ENCODE results near the gene CD101.

The CD101 gene

GRCh38 chr1:116986421-116987255, 14.9 kb upstream of the CD101 start:
- H3K4me1 ChIP-seq (ENCODE audit: control insufficient read depth, insufficient read depth, low read length): peaks cover 9% of the 10 kb centered on the region
- H3K9ac ChIP-seq (ENCODE audit: low read length): no peak overlapping the region
- H3K27ac ChIP-seq (ENCODE audit: low read depth, low read length): no peak overlapping the region
- no peaks in the 10 kb centered on the region for H3K9me3 ChIP-seq (ENCODE audit: control insufficient read depth, insufficient read depth, low read depth, low read length)
- peaks cover 48% of the 10 kb centered on the region for H3K36me3 ChIP-seq (ENCODE audit: control insufficient read depth, insufficient read depth, low read length)
- no peak overlapping the region for H3K4me3 ChIP-seq (ENCODE audit: low read depth, low read length)
- no peaks in the 10 kb centered on the region for H3K27me3 ChIP-seq (ENCODE audit: control insufficient read depth, insufficient read depth, low read length)

- Histone ChIP-seq H3K36me3 (ENCODE audit: control insufficient read depth, insufficient read depth, low read length) (peaks cover 51% of the 10 kb centered on the region), H3K4me1 (ENCODE audit: control insufficient read depth, insufficient read depth, low read length) (peaks cover 9% of the 10 kb centered on the region), H3K9ac (ENCODE audit: low read length) (no peak overlapping the region), H3K9me3 (ENCODE audit: control insufficient read depth, insufficient read depth, low read depth, low read length) (no peaks in the 10 kb centered on the region), H3K4me3 (ENCODE audit: low read depth, low read length) (no peak overlapping the region), H3K27me3 (ENCODE audit: control insufficient read depth, insufficient read depth, low read length) (no peaks in the 10 kb centered on the region), H3K27ac (ENCODE audit: low read depth, low read length) (no peak overlapping the region)
These were observed 14.4 kb upstream of the CD101 start for GRCh38 chr1:116987256-116987555.

GRCh38 chr1:116988248-116988647, 13.3 kb upstream of the CD101 start:
- Histone ChIP-seq H3K9me3 (ENCODE audit: control insufficient read depth, insufficient read depth, low read depth, low read length) (no peaks in the 10 kb centered on the region), H3K4me1 (ENCODE audit: control insufficient read depth, insufficient read depth, low read length) (peaks cover 5% of the 10 kb centered on the region), H3K36me3 (ENCODE audit: control insufficient read depth, insufficient read depth, low read length) (peaks cover 50% of the 10 kb centered on the region), H3K27ac (ENCODE audit: low read depth, low read length) (no peak overlapping the region), H3K9ac (ENCODE audit: low read length) (no peak overlapping the region), H3K4me3 (ENCODE audit: low read depth, low read length) (no peak overlapping the region), H3K27me3 (ENCODE audit: control insufficient read depth, insufficient read depth, low read length) (no peaks in the 10 kb centered on the region)

GRCh38 chr1:116988908-116989307, 12.7 kb upstream of the CD101 start:
- no peaks in the 10 kb centered on the region for H3K9me3 ChIP-seq (ENCODE audit: control insufficient read depth, insufficient read depth, low read depth, low read length)
- no peak overlapping the region for H3K27ac ChIP-seq (ENCODE audit: low read depth, low read length)
- no peak overlapping the region for H3K9ac ChIP-seq (ENCODE audit: low read length)
- H3K36me3 ChIP-seq (ENCODE audit: control insufficient read depth, insufficient read depth, low read length): peaks cover 50% of the 10 kb centered on the region
- no peaks in the 10 kb centered on the region for H3K27me3 ChIP-seq (ENCODE audit: control insufficient read depth, insufficient read depth, low read length)
- no peak overlapping the region for H3K4me3 ChIP-seq (ENCODE audit: low read depth, low read length)
- peaks cover 5% of the 10 kb centered on the region for H3K4me1 ChIP-seq (ENCODE audit: control insufficient read depth, insufficient read depth, low read length)

- Histone ChIP-seq H3K27me3 (ENCODE audit: control insufficient read depth, insufficient read depth, low read length) (no peaks in the 10 kb centered on the region), H3K4me1 (ENCODE audit: control insufficient read depth, insufficient read depth, low read length) (peaks cover 5% of the 10 kb centered on the region), H3K36me3 (ENCODE audit: control insufficient read depth, insufficient read depth, low read length) (peaks cover 43% of the 10 kb centered on the region), H3K9me3 (ENCODE audit: control insufficient read depth, insufficient read depth, low read depth, low read length) (no peaks in the 10 kb centered on the region), H3K4me3 (ENCODE audit: low read depth, low read length) (no peak overlapping the region), H3K27ac (ENCODE audit: low read depth, low read length) (no peak overlapping the region), H3K9ac (ENCODE audit: low read length) (no peak overlapping the region)
These were observed 11.7 kb upstream of the CD101 start for GRCh38 chr1:116989835-116990234.

- no peak overlapping the region for H3K4me3 ChIP-seq (ENCODE audit: low read depth, low read length)
- H3K27me3 ChIP-seq (ENCODE audit: control insufficient read depth, insufficient read depth, low read length): no peaks in the 10 kb centered on the region
- peaks cover 41% of the 10 kb centered on the region for H3K36me3 ChIP-seq (ENCODE audit: control insufficient read depth, insufficient read depth, low read length)
- H3K9ac ChIP-seq (ENCODE audit: low read length): no peak overlapping the region
- no peak overlapping the region for H3K27ac ChIP-seq (ENCODE audit: low read depth, low read length)
- H3K9me3 ChIP-seq (ENCODE audit: control insufficient read depth, insufficient read depth, low read depth, low read length): no peaks in the 10 kb centered on the region
- peaks cover 5% of the 10 kb centered on the region for H3K4me1 ChIP-seq (ENCODE audit: control insufficient read depth, insufficient read depth, low read length)
These were observed 10.9 kb upstream of the CD101 start for GRCh38 chr1:116990612-116991151.

GRCh38 chr1:116991171-116991845, 10.3 kb upstream of the CD101 start:
- H3K27ac ChIP-seq (ENCODE audit: low read depth, low read length): no peak overlapping the region
- H3K9ac ChIP-seq (ENCODE audit: low read length): no peak overlapping the region
- H3K9me3 ChIP-seq (ENCODE audit: control insufficient read depth, insufficient read depth, low read depth, low read length): no peaks in the 10 kb centered on the region
- no peak overlapping the region for H3K4me3 ChIP-seq (ENCODE audit: low read depth, low read length)
- H3K36me3 ChIP-seq (ENCODE audit: control insufficient read depth, insufficient read depth, low read length): peaks cover 41% of the 10 kb centered on the region
- peaks cover 5% of the 10 kb centered on the region for H3K4me1 ChIP-seq (ENCODE audit: control insufficient read depth, insufficient read depth, low read length)
- H3K27me3 ChIP-seq (ENCODE audit: control insufficient read depth, insufficient read depth, low read length): no peaks in the 10 kb centered on the region

- Histone ChIP-seq H3K9me3 (ENCODE audit: control insufficient read depth, insufficient read depth, low read depth, low read length) (no peaks in the 10 kb centered on the region), H3K4me1 (ENCODE audit: control insufficient read depth, insufficient read depth, low read length) (peaks cover 5% of the 10 kb centered on the region), H3K36me3 (ENCODE audit: control insufficient read depth, insufficient read depth, low read length) (peaks cover 36% of the 10 kb centered on the region), H3K9ac (ENCODE audit: low read length) (no peak overlapping the region), H3K27me3 (ENCODE audit: control insufficient read depth, insufficient read depth, low read length) (no peaks in the 10 kb centered on the region), H3K4me3 (ENCODE audit: low read depth, low read length) (no peak overlapping the region), H3K27ac (ENCODE audit: low read depth, low read length) (no peak overlapping the region)
These were observed 9.6 kb upstream of the CD101 start for GRCh38 chr1:116991918-116992317.

GRCh38 chr1:116993286-116993685, 8.3 kb upstream of the CD101 start:
- peaks cover 30% of the 10 kb centered on the region for H3K36me3 ChIP-seq (ENCODE audit: control insufficient read depth, insufficient read depth, low read length)

GRCh38 chr1:116994411-116994810, 7.1 kb upstream of the CD101 start:
- H3K27ac ChIP-seq (ENCODE audit: low read depth, low read length): no peak overlapping the region
- no peak overlapping the region for H3K4me3 ChIP-seq (ENCODE audit: low read depth, low read length)
- H3K4me1 ChIP-seq (ENCODE audit: control insufficient read depth, insufficient read depth, low read length): no peaks in the 10 kb centered on the region; the same call in 1 of the 2 replicates
- H3K27me3 ChIP-seq (ENCODE audit: control insufficient read depth, insufficient read depth, low read length): no peaks in the 10 kb centered on the region
- no peak overlapping the region for H3K9ac ChIP-seq (ENCODE audit: low read length)
- no peaks in the 10 kb centered on the region for H3K9me3 ChIP-seq (ENCODE audit: control insufficient read depth, insufficient read depth, low read depth, low read length)
- peaks cover 25% of the 10 kb centered on the region for H3K36me3 ChIP-seq (ENCODE audit: control insufficient read depth, insufficient read depth, low read length)

More at GRCh38 chr1:116993286-116993685, 8.3 kb upstream of the CD101 start:
- H3K9me3 ChIP-seq (ENCODE audit: control insufficient read depth, insufficient read depth, low read depth, low read length): no peaks in the 10 kb centered on the region
- no peak overlapping the region for H3K27ac ChIP-seq (ENCODE audit: low read depth, low read length)
- no peaks in the 10 kb centered on the region for H3K27me3 ChIP-seq (ENCODE audit: control insufficient read depth, insufficient read depth, low read length)
- no peaks in the 10 kb centered on the region; the same call in none of the 2 replicates for H3K4me1 ChIP-seq (ENCODE audit: control insufficient read depth, insufficient read depth, low read length)
- no peak overlapping the region for H3K4me3 ChIP-seq (ENCODE audit: low read depth, low read length)
- no peak overlapping the region for H3K9ac ChIP-seq (ENCODE audit: low read length)

- no peak overlapping the region for H3K27ac ChIP-seq (ENCODE audit: low read depth, low read length)
- no peaks in the 10 kb centered on the region; the same call in 1 of the 2 replicates for H3K4me1 ChIP-seq (ENCODE audit: control insufficient read depth, insufficient read depth, low read length)
- H3K9me3 ChIP-seq (ENCODE audit: control insufficient read depth, insufficient read depth, low read depth, low read length): no peaks in the 10 kb centered on the region
- no peaks in the 10 kb centered on the region for H3K27me3 ChIP-seq (ENCODE audit: control insufficient read depth, insufficient read depth, low read length)
- no peak overlapping the region for H3K9ac ChIP-seq (ENCODE audit: low read length)
- peaks cover 4% of the 10 kb centered on the region; the same call in 1 of the 2 replicates for H3K36me3 ChIP-seq (ENCODE audit: control insufficient read depth, insufficient read depth, low read length)
- H3K4me3 ChIP-seq (ENCODE audit: low read depth, low read length): no peak overlapping the region
These were observed 4.5 kb upstream of the CD101 start for GRCh38 chr1:116997066-116997465.
